MCF 10A (cell line): ENCODE measurements around the gene OR13D1. TPM values are rescaled to one million over a fixed set of nuclear protein-coding genes. Genes with fewer than 3 reads are reported as not detected.

Experiments
- Bru-seq: library from RNA; stranded (reverse); fragments of 400-500 nt; gene quantifications from one replicate; lab custom pipeline; 2021; lab: Mats Ljungman, UMichigan
- BruChase-seq, 2 experiments: library from RNA; stranded (reverse); fragments of 400-500 nt; gene quantifications; one replicate each; lab custom pipeline; 2021; lab: Mats Ljungman, UMichigan
- BruUV-seq: library from RNA; stranded (reverse); fragments of 400-500 nt; replicated peaks from 2 replicates; lab custom pipeline; 2021; lab: Mats Ljungman, UMichigan
- CTCF ChIA-PET: fragments of 300-600 bp; sonication (Branson Sonifier 250); formaldehyde crosslinking; extraction: SDS; loops from one replicate; lab custom pipeline; 2021; ENCODE audit warnings: antibody characterized with exemption, inconsistent platforms; lab: Yijun Ruan, JAX
- POLR2A ChIA-PET: fragments of 300-600, 350-650 bp; sonication (Branson Sonifier 250); formaldehyde crosslinking; extraction: SDS; loops from one replicate; lab custom pipeline; 2020; ENCODE audit warnings: antibody characterized with exemption, inconsistent platforms; lab: Yijun Ruan, JAX
- DNase-seq: peaks from one replicate; pipeline ENCODE4 v3.0.0-alpha.2; 2018; ENCODE audit not compliant: unreplicated experiment
- H3K27ac Mint-ChIP-seq: one replicate; pipeline ENCODE4 v1.8.0; 2022; ENCODE audit warnings: mild to moderate bottlenecking, low read depth, mixed read lengths; ENCODE audit not compliant: unreplicated experiment
- H3K27me3 Mint-ChIP-seq: one replicate; pipeline ENCODE4 v1.8.0; 2022; ENCODE audit warnings: mixed read lengths; ENCODE audit not compliant: insufficient read depth, unreplicated experiment
- H3K36me3 Mint-ChIP-seq: one replicate; pipeline ENCODE4 v1.8.0; 2022; ENCODE audit warnings: mild to moderate bottlenecking, moderate library complexity, mixed read lengths; ENCODE audit not compliant: insufficient read depth, unreplicated experiment
- H3K4me1 Mint-ChIP-seq: one replicate; pipeline ENCODE4 v1.8.0; 2022; ENCODE audit warnings: mixed read lengths; ENCODE audit not compliant: insufficient read depth, unreplicated experiment
- H3K4me3 Mint-ChIP-seq: one replicate; pipeline ENCODE4 v1.8.0; 2022; ENCODE audit warnings: mild to moderate bottlenecking, moderate library complexity, mixed read lengths; ENCODE audit not compliant: unreplicated experiment
- H3K9me3 Mint-ChIP-seq: one replicate; pipeline ENCODE4 v1.8.0; 2022; ENCODE audit warnings: mixed read lengths; ENCODE audit not compliant: unreplicated experiment
- intact Hi-C: fragments of 100-400 bp; cut with micrococcal nuclease; formaldehyde crosslinking; loops from 2 replicates; pipeline ENCODE4 v1.14.1; 2022
- long read RNA-seq: library from polyadenylated mRNA; stranded (forward); transcript quantifications from one replicate; pipeline ENCODE4 v2.0.0, GENCODE V29; 2022
- total RNA-seq: library from RNA; stranded (reverse); gene quantifications from 2 replicates; pipeline ENCODE4 v1.2.3, GENCODE V29; 2022
- TF ChIP-seq, protein P1 (sequence below): fragments of 200-600 bp; IDR thresholded peaks from one replicate; pipeline ENCODE4 v1.8.0; 2022; ENCODE audit warnings: antibody characterized with exemption, mild to moderate bottlenecking; ENCODE audit not compliant: unreplicated experiment

OR13D1 gene, protein sequence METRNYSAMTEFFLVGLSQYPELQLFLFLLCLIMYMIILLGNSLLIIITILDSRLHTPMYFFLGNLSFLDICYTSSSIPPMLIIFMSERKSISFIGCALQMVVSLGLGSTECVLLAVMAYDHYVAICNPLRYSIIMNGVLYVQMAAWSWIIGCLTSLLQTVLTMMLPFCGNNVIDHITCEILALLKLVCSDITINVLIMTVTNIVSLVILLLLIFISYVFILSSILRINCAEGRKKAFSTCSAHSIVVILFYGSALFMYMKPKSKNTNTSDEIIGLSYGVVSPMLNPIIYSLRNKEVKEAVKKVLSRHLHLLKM
- not detected in 2 replicates for total RNA-seq
- Bru-seq, nascent RNA, result not detected
- not detected for BruChase-seq, experiment 1, labeled RNA remaining after a 6-hour chase
- not detected for BruChase-seq, experiment 2, labeled RNA remaining after a 2-hour chase
- long read RNA-seq, result 0 reads

DNA sequence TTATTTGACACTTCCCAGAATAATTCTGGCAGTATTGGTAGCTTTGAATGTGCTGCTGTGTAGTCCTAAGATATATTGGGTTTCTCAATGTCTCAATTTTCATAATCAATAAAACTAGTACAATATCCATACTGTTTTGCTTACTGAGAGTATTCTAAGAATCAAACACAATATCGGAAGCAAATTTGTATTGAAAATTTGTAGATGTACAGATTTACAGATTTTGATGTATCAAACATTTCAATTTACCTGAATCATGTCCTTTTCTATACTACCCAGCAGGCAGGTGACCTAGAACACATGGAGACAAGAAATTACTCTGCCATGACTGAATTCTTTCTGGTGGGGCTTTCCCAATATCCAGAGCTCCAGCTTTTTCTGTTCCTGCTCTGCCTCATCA, at the start of gene OR13D1:
Gene OR13D1, plus strand, starts transcription at position 301 of the 400 bp plus-strand sequence. Its CDS starts 0 bp downstream, at position 301.
- DNase-seq, result no peak
- intact Hi-C loops, result no loop called here
- TF ChIP-seq, protein P1, sequence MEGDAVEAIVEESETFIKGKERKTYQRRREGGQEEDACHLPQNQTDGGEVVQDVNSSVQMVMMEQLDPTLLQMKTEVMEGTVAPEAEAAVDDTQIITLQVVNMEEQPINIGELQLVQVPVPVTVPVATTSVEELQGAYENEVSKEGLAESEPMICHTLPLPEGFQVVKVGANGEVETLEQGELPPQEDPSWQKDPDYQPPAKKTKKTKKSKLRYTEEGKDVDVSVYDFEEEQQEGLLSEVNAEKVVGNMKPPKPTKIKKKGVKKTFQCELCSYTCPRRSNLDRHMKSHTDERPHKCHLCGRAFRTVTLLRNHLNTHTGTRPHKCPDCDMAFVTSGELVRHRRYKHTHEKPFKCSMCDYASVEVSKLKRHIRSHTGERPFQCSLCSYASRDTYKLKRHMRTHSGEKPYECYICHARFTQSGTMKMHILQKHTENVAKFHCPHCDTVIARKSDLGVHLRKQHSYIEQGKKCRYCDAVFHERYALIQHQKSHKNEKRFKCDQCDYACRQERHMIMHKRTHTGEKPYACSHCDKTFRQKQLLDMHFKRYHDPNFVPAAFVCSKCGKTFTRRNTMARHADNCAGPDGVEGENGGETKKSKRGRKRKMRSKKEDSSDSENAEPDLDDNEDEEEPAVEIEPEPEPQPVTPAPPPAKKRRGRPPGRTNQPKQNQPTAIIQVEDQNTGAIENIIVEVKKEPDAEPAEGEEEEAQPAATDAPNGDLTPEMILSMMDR, result no peak
- Mint-ChIP-seq H3K4me3 (no peak within 1 kb of the TSS), H3K27ac (no peak within 1 kb of the TSS), H3K9me3 (no peaks in the 10 kb centered on the region), H3K36me3 (no peaks in the 10 kb centered on the region), H3K27me3 (no peaks in the 10 kb centered on the region), H3K4me1 (no peaks in the 10 kb centered on the region)
- CTCF ChIA-PET, result interaction anchor here (0.8 kb wide), 1 partner anchor 705 kb away, joined by 3 read pairs; no protein-coding TSS in a partner anchor
- BruUV-seq, result no TSS peak
- POLR2A ChIA-PET, result no interaction called here

DNA sequence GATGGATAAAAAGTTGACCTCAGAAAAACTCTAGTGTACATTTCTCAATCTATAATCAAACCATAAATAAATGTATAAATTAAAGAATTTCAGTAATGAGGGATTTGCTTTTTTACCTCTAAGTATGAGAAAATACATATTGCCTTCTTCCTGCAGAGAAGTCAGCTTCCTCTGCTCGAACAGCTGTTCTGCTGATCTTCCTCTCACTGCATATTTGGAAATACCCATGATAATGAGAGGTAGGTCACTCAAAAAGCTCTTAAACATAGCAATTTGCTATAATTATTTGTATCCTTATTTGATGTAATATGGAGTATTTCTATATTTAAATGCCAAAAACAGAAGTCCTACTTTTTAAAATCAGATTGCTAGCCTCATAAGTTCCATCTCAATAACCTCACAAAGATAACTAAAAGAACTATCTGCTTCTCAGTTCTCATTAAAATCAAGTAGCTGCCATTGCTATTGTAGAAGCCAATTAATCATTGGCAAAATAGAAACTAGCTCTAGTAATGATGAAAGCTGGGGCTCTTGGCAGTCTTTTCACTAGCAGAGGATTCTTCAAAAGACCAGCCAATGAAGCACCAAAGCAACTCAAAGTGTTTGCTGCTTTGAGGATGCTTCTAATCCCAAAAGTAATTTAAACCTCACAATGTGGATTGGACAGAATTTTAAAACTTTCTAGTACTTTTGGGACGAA, 35.7 kb upstream of the OR13D1 start:
- Mint-ChIP-seq H3K27ac (no peak overlapping the region), H3K36me3 (no peaks in the 10 kb centered on the region), H3K27me3 (no peaks in the 10 kb centered on the region), H3K4me3 (no peak overlapping the region), H3K9me3 (peaks cover 1% of the 10 kb centered on the region), H3K4me1 (no peaks in the 10 kb centered on the region)
- intact Hi-C loops, result no loop called here
- CTCF ChIA-PET, result no interaction called here
- BruUV-seq, result no TSS peak
- DNase-seq, result no peak
- POLR2A ChIA-PET, result no interaction called here
- TF ChIP-seq, protein P1, result no peak

DNA sequence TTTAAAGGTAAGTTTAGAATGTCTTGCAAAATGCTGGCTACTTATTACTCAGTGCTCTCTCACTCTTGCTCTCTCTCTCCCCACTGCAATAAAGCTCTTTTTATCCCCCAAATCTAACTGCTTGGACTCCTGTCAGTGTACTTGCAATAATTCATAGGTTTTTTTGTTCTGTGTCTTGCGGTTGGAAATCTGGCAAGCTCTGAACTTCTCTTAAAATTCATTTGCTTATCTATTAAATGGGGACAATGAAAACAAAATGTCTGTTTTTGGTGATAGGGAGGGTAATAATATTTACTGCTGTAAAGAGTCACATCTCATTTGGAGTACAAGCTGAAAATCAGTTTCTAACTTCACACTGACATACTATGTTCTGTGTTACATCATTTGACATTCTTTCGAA, 18.7 kb upstream of the OR13D1 start:
- Mint-ChIP-seq H3K4me3 (no peak overlapping the region), H3K27ac (no peak overlapping the region), H3K9me3 (no peaks in the 10 kb centered on the region), H3K27me3 (no peaks in the 10 kb centered on the region), H3K36me3 (no peaks in the 10 kb centered on the region), H3K4me1 (no peaks in the 10 kb centered on the region)
- DNase-seq, result no peak
- TF ChIP-seq, protein P1, result no peak
- BruUV-seq, result no TSS peak
- intact Hi-C loops, result no loop called here
- ChIA-PET CTCF (interaction anchor here (0.6 to 1.5 kb wide), 3 partner anchors 18 to 1476 kb away, joined by 3 to 5 read pairs (median 4); no protein-coding TSS in a partner anchor), POLR2A (interaction anchor here (0.5 kb wide), 1 partner anchor 1633 kb away, joined by 3 read pairs; no protein-coding TSS in a partner anchor)

DNA sequence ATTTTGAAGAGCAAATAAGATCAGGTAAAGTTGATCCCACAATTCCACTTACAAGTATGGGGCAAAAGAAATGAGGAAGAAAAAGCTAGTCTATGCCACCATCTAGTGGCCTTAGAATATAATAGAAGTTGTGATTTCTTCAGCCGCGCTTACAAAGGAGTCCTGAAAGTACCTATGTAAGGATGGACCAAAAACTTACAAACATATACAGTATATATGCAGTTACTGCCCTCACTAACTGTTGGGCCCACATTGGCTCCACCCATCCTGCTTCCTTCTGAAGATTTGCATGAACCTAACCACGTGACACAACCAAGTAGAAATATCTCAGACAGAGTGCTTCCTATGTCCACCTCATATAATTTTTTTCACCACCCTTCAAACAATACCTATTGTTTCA, 11.7 kb upstream of the OR13D1 start:
- POLR2A ChIA-PET, result no interaction called here
- peak; percentile 78 for DNase-seq
- H3K27ac Mint-ChIP-seq, result no peak overlapping the region
- H3K27me3 Mint-ChIP-seq, result no peaks in the 10 kb centered on the region
- H3K4me1 Mint-ChIP-seq, result no peaks in the 10 kb centered on the region
- H3K4me3 Mint-ChIP-seq, result no peak overlapping the region
- no TSS peak for BruUV-seq
- TF ChIP-seq, protein P1, result peak; percentile 53
- CTCF ChIA-PET, result interaction anchor here (0.6 to 1.4 kb wide), 7 partner anchors 10 to 729 kb away, joined by 3 to 8 read pairs (median 3); no protein-coding TSS in a partner anchor
- intact Hi-C loops, result loop anchor here (1.0 to 5.0 kb wide), 4 partner anchors 61 to 505 kb away; no protein-coding TSS in a partner anchor
- no peaks in the 10 kb centered on the region for H3K36me3 Mint-ChIP-seq
- H3K9me3 Mint-ChIP-seq, result no peaks in the 10 kb centered on the region
